ENCODE results near the gene DCBLD2.

DNA sequence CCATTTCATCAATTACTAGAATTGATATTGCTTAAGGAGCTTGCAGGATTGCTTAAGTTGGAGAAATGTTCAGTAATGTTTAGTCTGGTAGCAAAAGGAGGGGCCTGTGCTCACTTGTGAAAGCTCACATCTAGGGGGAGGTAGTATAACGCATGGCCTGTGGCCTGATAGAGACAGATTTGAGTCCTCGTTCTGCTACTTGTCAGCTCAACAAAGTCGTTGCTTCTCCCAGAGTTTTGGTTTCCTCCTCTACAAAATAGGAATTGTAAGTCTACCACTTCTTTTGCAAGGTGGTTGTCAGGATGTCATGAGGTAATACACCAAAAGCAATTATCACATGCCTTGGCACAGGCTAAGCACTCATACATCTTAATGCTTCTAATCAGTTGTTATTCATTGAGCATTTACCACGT is 137.0 kb downstream of the DCBLD2 start:
- TF ChIP-seq, protein P1, sequence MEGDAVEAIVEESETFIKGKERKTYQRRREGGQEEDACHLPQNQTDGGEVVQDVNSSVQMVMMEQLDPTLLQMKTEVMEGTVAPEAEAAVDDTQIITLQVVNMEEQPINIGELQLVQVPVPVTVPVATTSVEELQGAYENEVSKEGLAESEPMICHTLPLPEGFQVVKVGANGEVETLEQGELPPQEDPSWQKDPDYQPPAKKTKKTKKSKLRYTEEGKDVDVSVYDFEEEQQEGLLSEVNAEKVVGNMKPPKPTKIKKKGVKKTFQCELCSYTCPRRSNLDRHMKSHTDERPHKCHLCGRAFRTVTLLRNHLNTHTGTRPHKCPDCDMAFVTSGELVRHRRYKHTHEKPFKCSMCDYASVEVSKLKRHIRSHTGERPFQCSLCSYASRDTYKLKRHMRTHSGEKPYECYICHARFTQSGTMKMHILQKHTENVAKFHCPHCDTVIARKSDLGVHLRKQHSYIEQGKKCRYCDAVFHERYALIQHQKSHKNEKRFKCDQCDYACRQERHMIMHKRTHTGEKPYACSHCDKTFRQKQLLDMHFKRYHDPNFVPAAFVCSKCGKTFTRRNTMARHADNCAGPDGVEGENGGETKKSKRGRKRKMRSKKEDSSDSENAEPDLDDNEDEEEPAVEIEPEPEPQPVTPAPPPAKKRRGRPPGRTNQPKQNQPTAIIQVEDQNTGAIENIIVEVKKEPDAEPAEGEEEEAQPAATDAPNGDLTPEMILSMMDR (conservative IDR thresholded peaks at IDR 0.05; ENCODE audit: low read length) = no peak
- TF ChIP-seq EZH2phosphoT487 (IDR thresholded peaks at IDR 0.05; ENCODE audit: borderline replicate concordance, low read depth, low read length) = no peak

Measured in OCI-LY7 (cell line).